B cell (primary cell): ENCODE measurements around the gene EMP3. TPM values are rescaled to one million over a fixed set of nuclear protein-coding genes. Genes with fewer than 3 reads are reported as not detected.

Experiments used
- ATAC-seq: fragments of 200-7000 bp; cut with Tn5 transposase; one replicate; pipeline ENCODE4 v1.10.0; 2021; ENCODE audit warnings: low read depth, mild to moderate bottlenecking, moderate number of reproducible peaks, moderate library complexity
- CTCF ChIA-PET: fragments of 350-600 bp; sonication (Branson Sonifier 250); formaldehyde crosslinking; loops from one replicate; lab custom pipeline; 2021; ENCODE audit warnings: antibody characterized with exemption, inconsistent platforms; lab: Charles Lee
- POLR2A ChIA-PET: fragments of 350-600 bp; sonication (Branson Sonifier 250); formaldehyde crosslinking; loops from one replicate; lab custom pipeline; 2021; ENCODE audit warnings: antibody characterized with exemption; lab: Charles Lee
- DNase-seq: peaks from one replicate; pipeline ENCODE4 v3.0.0; 2013
- H2AFZ ChIP-seq: 2 replicates; pipeline ENCODE4 v1.6.1; 2012; ENCODE audit warnings: mild to moderate bottlenecking, low read depth, low read length; ENCODE audit not compliant: insufficient read depth, poor library complexity, severe bottlenecking
- H3K27ac ChIP-seq, 2 donors: 1 replicate in 1 of 2; 2 replicates in 1 of 2; pipeline ENCODE4 v1.5.1; 2012 to 2013; ENCODE audit warnings: low read length in 2 of 2, mild to moderate bottlenecking in 2 of 2, moderate library complexity in 1 of 2
- H3K27me3 ChIP-seq, 4 experiments: fragments of 200-600 bp in 1 of 4; sonication (generic) in 1 of 4; replicated peaks in 1 of 4; 1 replicate in 2 of 4; 2 replicates in 2 of 4; pipeline versions ENCODE4 v1.6.1 to v1.7.0; 2013 to 2016; ENCODE audit warnings: low read length in 3 of 4, mild to moderate bottlenecking in 2 of 4, mixed read lengths in 1 of 4, moderate library complexity in 1 of 4; ENCODE audit not compliant: insufficient read depth in 4 of 4, control insufficient read depth in 3 of 4; ENCODE audit errors: control extremely low read depth in 1 of 4
- H3K36me3 ChIP-seq, 2 experiments: replicated peaks in 1 of 2; 1 replicate in 1 of 2; 2 replicates in 1 of 2; pipeline versions ENCODE4 v1.6.1 to v1.7.1; 2013; ENCODE audit warnings: low read length in 1 of 2; ENCODE audit not compliant: insufficient read depth in 2 of 2, control insufficient read depth in 1 of 2; ENCODE audit errors: control extremely low read depth in 1 of 2, extremely low read depth in 1 of 2
- H3K4me1 ChIP-seq, 2 donors: fragments of 200-600 bp in 1 of 2; sonication (generic) in 1 of 2; 1 replicate in 1 of 2; 2 replicates in 1 of 2; pipeline versions ENCODE4 v1.5.1 to v1.6.1; 2013 to 2017; ENCODE audit warnings: low read length in 2 of 2; ENCODE audit not compliant: control insufficient read depth in 2 of 2, insufficient read depth in 2 of 2
- H3K4me2 ChIP-seq: replicated peaks from 2 replicates; pipeline ENCODE3; 2012; ENCODE audit warnings: mild to moderate bottlenecking, low read depth, low read length; ENCODE audit not compliant: poor library complexity, severe bottlenecking
- H3K4me3 ChIP-seq, 5 experiments: fragments of 200-600 bp in 1 of 5; sonication (generic) in 1 of 5; 1 replicate in 3 of 5; 2 replicates in 2 of 5; pipeline versions ENCODE4 v1.5.1 to v1.7.0; 2011 to 2016; ENCODE audit warnings: low read length in 4 of 5, mild to moderate bottlenecking in 4 of 5, low read depth in 2 of 5, control low read depth in 1 of 5, moderate library complexity in 1 of 5; ENCODE audit not compliant: insufficient read depth in 1 of 5; ENCODE audit errors: control extremely low read depth in 1 of 5, extremely low read depth in 1 of 5
- H3K79me2 ChIP-seq: fragments of 200-600 bp; sonication (generic); one replicate; pipeline ENCODE4 v1.6.0; 2016; ENCODE audit warnings: low read length; ENCODE audit not compliant: control insufficient read depth, insufficient read depth
- H3K9ac ChIP-seq: fragments of 200-600 bp; sonication (generic); 2 replicates; pipeline ENCODE4 v1.6.1; 2017; ENCODE audit warnings: mild to moderate bottlenecking, low read length, moderate library complexity
- H3K9me3 ChIP-seq, 3 donors: one replicate each; pipeline versions ENCODE4 v1.6.1 to v1.7.1; 2013; ENCODE audit warnings: low read length in 2 of 3; ENCODE audit not compliant: control insufficient read depth in 2 of 3, insufficient read depth in 1 of 3; ENCODE audit errors: control extremely low read depth in 1 of 3
- H4K20me1 ChIP-seq: 2 replicates; pipeline ENCODE4 v1.6.0; 2012; ENCODE audit warnings: mild to moderate bottlenecking, low read length; ENCODE audit not compliant: insufficient read depth, control insufficient read depth, poor library complexity, severe bottlenecking
- H3K27ac Mint-ChIP-seq: one replicate; pipeline ENCODE4 v1.8.0; 2021; ENCODE audit warnings: mixed read lengths
- H3K27me3 Mint-ChIP-seq: one replicate; pipeline ENCODE4 v1.8.0; 2021; ENCODE audit warnings: mixed read lengths
- H3K4me1 Mint-ChIP-seq: one replicate; pipeline ENCODE4 v1.8.0; 2021; ENCODE audit warnings: mixed read lengths
- H3K4me3 Mint-ChIP-seq: one replicate; pipeline ENCODE4 v1.8.0; 2021; ENCODE audit warnings: mixed read lengths
- H3K9me3 Mint-ChIP-seq: one replicate; pipeline ENCODE4 v1.8.0; 2022; ENCODE audit warnings: mixed read lengths; ENCODE audit not compliant: insufficient read depth
- EZH2 ChIP-seq: IDR thresholded peaks from 2 replicates; pipeline ENCODE4 v1.6.1; 2012; ENCODE audit warnings: borderline replicate concordance, low read depth, mild to moderate bottlenecking, moderate library complexity, low read length; ENCODE audit not compliant: insufficient read depth, poor library complexity, severe bottlenecking
- WGBS: methylation state at CpG from one replicate; pipeline ENCODE4 v1.1.5; 2013; ENCODE audit warnings: missing lambda C conversion rate; ENCODE audit not compliant: insufficient coverage; 5-methylcytosine and 5-hydroxymethylcytosine counted together
- intact Hi-C: fragments of 100-400 bp; cut with micrococcal nuclease; formaldehyde crosslinking; loops from one replicate; pipeline ENCODE4 v1.10.0; 2022
- polyA plus RNA-seq: library from polyadenylated mRNA; depleted of rRNA; stranded (reverse); fragments of >200 nt; gene quantifications from 2 replicates; pipeline ENCODE4 v1.2.3, GENCODE V29; 2012
- total RNA-seq, 2 donors: library from RNA; stranded (reverse); fragments of 120-200 nt in 1 of 2; gene quantifications; 1 replicate in 1 of 2; 2 replicates in 1 of 2; pipeline versions ENCODE4 v1.2.3 to v1.2.4, GENCODE V29; 2013 to 2022
- TF ChIP-seq, protein P1 (sequence below): fragments of 200-600 bp; IDR thresholded peaks from one replicate; pipeline ENCODE4 v1.8.0; 2022; ENCODE audit warnings: antibody characterized with exemption, mild to moderate bottlenecking

The EMP3 gene
- total and polyA plus RNA-seq, 2 donors (not counting 1 experiment from before 2014, with no cell fraction given), result 326 to 595 TPM

GRCh38 chr19:48330012-48330681 lies 4.8 kb downstream of the EMP3 start:
- Histone ChIP-seq H3K79me2 (peaks cover 51% of the 10 kb centered on the region), H3K27ac (peak overlapping the region; percentile 70 to 79), H3K4me1 (peaks cover 62 to 82% of the 10 kb centered on the region in 2 donors), H3K4me3 (peak overlapping the region; percentile 26 to 53 (median 43)), H3K27me3 (no peaks in the 10 kb centered on the region), H3K9ac (peak overlapping the region; percentile 46), H3K9me3 (peaks cover 0 to 4% (median 2%) of the 10 kb centered on the region in 3 donors), H2AFZ (no peak overlapping the region), H4K20me1 (peaks cover 52% of the 10 kb centered on the region), H3K36me3 (peaks cover 0 to 42% of the 10 kb centered on the region in 2 experiments), H3K4me2 (peak overlapping the region; percentile 72)
- peak; percentile 92 for DNase-seq
- Mint-ChIP-seq H3K4me3 (peak overlapping the region; percentile 76), H3K27ac (peak overlapping the region; percentile 88), H3K27me3 (no peaks in the 10 kb centered on the region), H3K4me1 (peaks cover 72% of the 10 kb centered on the region), H3K9me3 (no peaks in the 10 kb centered on the region)
- TF ChIP-seq EZH2, result no peak
- TF ChIP-seq, protein P1, sequence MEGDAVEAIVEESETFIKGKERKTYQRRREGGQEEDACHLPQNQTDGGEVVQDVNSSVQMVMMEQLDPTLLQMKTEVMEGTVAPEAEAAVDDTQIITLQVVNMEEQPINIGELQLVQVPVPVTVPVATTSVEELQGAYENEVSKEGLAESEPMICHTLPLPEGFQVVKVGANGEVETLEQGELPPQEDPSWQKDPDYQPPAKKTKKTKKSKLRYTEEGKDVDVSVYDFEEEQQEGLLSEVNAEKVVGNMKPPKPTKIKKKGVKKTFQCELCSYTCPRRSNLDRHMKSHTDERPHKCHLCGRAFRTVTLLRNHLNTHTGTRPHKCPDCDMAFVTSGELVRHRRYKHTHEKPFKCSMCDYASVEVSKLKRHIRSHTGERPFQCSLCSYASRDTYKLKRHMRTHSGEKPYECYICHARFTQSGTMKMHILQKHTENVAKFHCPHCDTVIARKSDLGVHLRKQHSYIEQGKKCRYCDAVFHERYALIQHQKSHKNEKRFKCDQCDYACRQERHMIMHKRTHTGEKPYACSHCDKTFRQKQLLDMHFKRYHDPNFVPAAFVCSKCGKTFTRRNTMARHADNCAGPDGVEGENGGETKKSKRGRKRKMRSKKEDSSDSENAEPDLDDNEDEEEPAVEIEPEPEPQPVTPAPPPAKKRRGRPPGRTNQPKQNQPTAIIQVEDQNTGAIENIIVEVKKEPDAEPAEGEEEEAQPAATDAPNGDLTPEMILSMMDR, result peak; percentile 12
- POLR2A ChIA-PET, result interaction anchor here (0.6 to 6.6 kb wide), 4 partner anchors 9 to 313 kb away, joined by 3 to 180 read pairs (median 4); partner anchors contain the start of genes CARD8 and EMP3
- CTCF ChIA-PET, result interaction anchor here (0.7 to 11.5 kb wide), 5 partner anchors 11 to 279 kb away, joined by 3 to 345 read pairs (median 4); partner anchors contain the start of genes EMP3 and KDELR1
- intact Hi-C loops, result loop anchor here (5.0 kb wide), 3 partner anchors 158 to 1997 kb away; partner anchors contain the start of genes CALM3, KCNC3, LIG1 and ZSWIM9
- WGBS, result 3% methylated on average over 41 of the region's 41 CpGs
- ATAC-seq, result peak; percentile 29
